Measurements from ENCODE around the gene UGT2A3. TPM values are rescaled to one million over a fixed set of nuclear protein-coding genes. Genes with fewer than 3 reads are reported as not detected.

The UGT2A3 gene
- total RNA-seq, 4 donors from 2014 or later = 0.23 TPM; not detected in 3

DNA sequence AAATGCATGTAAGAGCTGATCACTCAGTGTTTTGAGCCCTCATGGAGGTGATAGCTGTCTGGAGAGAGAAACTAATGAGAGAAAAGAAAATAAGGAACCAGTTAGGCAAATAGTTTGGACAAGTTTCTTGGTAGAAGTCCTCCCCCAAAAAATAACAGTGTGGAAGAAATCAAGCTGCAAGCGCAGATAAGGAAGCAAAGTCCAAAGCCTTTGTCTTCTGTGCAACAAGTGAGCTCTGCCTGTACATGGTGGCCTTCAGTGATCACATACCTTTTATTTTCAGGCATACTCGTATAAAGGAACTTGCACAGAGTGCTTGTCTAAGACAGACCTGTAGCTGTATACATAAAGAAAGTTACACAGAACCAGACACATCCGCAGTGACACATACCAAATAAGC, 2.5 kb upstream of the UGT2A3 start:
- Histone ChIP-seq H3K4me1 (no peaks in the 10 kb centered on the region), H3K4me3 (no peak overlapping the region), H3K27ac (no peak overlapping the region), H3K9me3 (no peaks in the 10 kb centered on the region), H3K27me3 (no peaks in the 10 kb centered on the region), H3K36me3 (no peaks in the 10 kb centered on the region)
- 66 to 74% methylated on average over 3 of the region's 3 CpGs for WGBS, 2 donors (ENCODE audit: low coverage in 1 of 2)
- ATAC-seq = no peak
- TF ChIP-seq POLR2A (IDR thresholded peaks at IDR 0.05) = no peak
- TF ChIP-seq EP300 (IDR thresholded peaks at IDR 0.05) = no peak
- TF ChIP-seq, protein P1, sequence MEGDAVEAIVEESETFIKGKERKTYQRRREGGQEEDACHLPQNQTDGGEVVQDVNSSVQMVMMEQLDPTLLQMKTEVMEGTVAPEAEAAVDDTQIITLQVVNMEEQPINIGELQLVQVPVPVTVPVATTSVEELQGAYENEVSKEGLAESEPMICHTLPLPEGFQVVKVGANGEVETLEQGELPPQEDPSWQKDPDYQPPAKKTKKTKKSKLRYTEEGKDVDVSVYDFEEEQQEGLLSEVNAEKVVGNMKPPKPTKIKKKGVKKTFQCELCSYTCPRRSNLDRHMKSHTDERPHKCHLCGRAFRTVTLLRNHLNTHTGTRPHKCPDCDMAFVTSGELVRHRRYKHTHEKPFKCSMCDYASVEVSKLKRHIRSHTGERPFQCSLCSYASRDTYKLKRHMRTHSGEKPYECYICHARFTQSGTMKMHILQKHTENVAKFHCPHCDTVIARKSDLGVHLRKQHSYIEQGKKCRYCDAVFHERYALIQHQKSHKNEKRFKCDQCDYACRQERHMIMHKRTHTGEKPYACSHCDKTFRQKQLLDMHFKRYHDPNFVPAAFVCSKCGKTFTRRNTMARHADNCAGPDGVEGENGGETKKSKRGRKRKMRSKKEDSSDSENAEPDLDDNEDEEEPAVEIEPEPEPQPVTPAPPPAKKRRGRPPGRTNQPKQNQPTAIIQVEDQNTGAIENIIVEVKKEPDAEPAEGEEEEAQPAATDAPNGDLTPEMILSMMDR (IDR thresholded peaks at IDR 0.05) = no peak
- TF ChIP-seq POLR2AphosphoS5 (IDR thresholded peaks at IDR 0.05) = no peak

DNA sequence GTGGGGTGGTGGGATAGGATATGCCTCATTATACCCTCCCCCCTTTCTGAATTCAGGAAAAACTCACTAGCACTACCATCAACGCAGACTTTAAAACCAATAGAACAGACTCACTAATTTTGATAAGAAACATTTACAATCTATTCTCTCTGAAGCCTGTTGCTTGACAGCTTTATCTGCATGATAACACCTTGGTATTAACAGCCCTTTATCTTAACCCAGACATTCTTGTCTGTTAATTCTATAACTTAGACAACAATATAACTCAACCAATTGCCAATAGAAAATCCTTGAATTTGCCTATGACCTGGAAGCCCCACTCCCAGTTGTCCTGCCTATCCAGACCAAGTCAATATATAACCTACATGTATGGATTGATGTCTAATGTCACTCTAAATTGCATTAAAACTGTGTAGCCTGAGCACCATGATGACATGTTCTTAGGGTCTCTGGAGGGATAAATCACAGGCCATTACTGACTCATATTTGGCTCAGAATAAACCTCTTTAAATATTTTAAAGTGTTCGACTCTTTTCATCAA, 1.5 kb upstream of the UGT2A3 start:
- Histone ChIP-seq H3K36me3 (no peaks in the 10 kb centered on the region), H3K27ac (no peak overlapping the region), H3K27me3 (no peaks in the 10 kb centered on the region), H3K4me3 (no peak overlapping the region), H3K9me3 (no peaks in the 10 kb centered on the region), H3K4me1 (no peaks in the 10 kb centered on the region)
- no peak for ATAC-seq
- 35 to 46% methylated on average over 2 of the region's 2 CpGs for WGBS, 2 donors (ENCODE audit: low coverage in 1 of 2)
- TF ChIP-seq POLR2A (IDR thresholded peaks at IDR 0.05) (no peak), EP300 (IDR thresholded peaks at IDR 0.05) (no peak), POLR2AphosphoS5 (IDR thresholded peaks at IDR 0.05) (no peak)
- TF ChIP-seq, protein P1 (IDR thresholded peaks at IDR 0.05) = no peak

DNA sequence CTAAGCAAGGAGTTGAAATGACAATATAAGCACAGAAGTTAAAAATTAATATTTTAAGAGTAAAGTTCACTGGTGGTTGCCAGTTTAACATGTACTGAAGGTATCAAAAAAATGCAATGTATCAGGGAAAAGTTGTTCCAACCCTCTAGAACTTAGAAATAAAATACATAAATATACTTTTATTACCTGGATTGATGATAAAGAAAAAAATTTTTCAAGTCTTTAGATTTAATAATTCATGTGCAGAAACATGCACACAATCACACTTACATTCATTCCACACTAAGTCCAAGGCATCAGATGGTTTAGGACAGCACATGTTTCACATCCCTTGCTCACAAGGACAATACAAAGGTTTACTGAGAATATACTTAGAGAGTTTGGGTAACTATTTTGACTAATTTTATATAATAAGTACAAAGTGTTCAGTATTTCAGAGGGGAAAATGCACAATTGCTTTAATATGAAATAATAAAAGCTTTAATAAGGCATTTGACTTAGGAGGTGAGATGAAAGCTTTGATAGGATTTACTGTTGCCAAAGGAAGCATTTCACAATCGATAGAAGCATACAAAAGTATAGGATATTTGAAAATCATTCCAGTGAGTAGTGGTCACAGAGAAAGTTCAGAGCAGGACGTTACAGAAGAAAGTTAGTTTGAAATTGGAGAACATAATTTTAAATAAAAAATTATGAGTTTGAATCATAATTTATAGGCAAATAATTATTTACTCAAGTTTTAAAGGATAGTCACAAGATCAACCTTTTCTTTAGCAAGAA, 392 bp upstream of the UGT2A3 start:
- Histone ChIP-seq H3K4me3 (no peak overlapping the region), H3K36me3 (no peaks in the 10 kb centered on the region), H3K9me3 (no peaks in the 10 kb centered on the region), H3K27me3 (no peaks in the 10 kb centered on the region), H3K4me1 (no peaks in the 10 kb centered on the region), H3K27ac (no peak overlapping the region)
- TF ChIP-seq POLR2AphosphoS5 (IDR thresholded peaks at IDR 0.05) = no peak
- TF ChIP-seq, protein P1 (IDR thresholded peaks at IDR 0.05) = no peak
- TF ChIP-seq EP300 (IDR thresholded peaks at IDR 0.05) = no peak
- no peak for TF ChIP-seq POLR2A (IDR thresholded peaks at IDR 0.05)
- no peak for ATAC-seq
- 67% methylated on average over 2 of the region's 2 CpGs; no CpG with 5 or more reads in 1 of the 2 donors for WGBS, 2 donors (ENCODE audit: low coverage in 1 of 2)

DNA sequence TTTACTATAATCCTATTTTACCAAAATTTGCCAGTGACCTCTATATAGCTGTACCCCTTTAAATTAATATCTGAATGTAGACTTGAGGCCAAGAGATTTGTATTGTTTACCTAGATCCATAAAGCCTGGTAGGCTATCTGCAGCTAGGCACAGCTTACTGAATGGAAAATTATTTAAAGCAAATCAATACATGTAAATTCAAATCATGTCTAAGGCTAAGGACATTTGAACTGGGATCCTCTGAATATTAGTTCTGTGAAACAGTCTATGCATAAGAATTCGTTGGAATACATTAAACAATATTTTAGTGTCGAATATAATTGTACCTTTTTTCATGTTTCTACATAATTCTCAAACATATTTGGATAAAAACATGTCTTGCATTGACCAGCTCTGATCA, 1.6 kb downstream of the UGT2A3 start:
- no peaks in the 10 kb centered on the region for H3K4me1 ChIP-seq
- no peak overlapping the region for H3K4me3 ChIP-seq
- no peaks in the 10 kb centered on the region for H3K36me3 ChIP-seq
- WGBS, 2 donors (ENCODE audit: low coverage in 1 of 2) = 72 to 94% methylated on average over 2 of the region's 2 CpGs
- no peak for TF ChIP-seq POLR2A (IDR thresholded peaks at IDR 0.05)
- no peak for TF ChIP-seq POLR2AphosphoS5 (IDR thresholded peaks at IDR 0.05)
- TF ChIP-seq EP300 (IDR thresholded peaks at IDR 0.05) = no peak
- TF ChIP-seq, protein P1 (IDR thresholded peaks at IDR 0.05) = no peak
- H3K27ac ChIP-seq = no peak overlapping the region
- no peak for ATAC-seq
- no peaks in the 10 kb centered on the region for H3K27me3 ChIP-seq
- H3K9me3 ChIP-seq = no peaks in the 10 kb centered on the region

DNA sequence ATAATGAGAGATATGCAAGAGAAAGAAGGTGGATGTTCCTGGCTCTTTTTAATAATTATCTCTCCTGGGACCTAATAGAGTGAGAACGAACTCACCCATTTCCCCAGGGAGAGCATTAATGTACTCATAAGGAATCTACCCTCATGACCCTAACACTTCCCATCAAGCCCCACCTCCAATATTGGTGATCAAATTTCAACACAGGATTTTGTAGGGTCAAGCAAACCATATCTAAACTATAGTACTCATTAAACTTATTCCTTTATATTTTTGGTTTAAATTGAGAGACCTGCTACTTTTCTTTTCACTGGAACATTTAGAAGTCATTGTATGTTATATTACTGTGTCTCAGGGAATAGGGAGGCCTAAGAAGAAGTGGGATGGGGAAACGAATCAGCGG, 2.6 kb downstream of the UGT2A3 start:
- Histone ChIP-seq H3K27ac (no peak overlapping the region), H3K36me3 (no peaks in the 10 kb centered on the region), H3K4me1 (no peaks in the 10 kb centered on the region), H3K9me3 (no peaks in the 10 kb centered on the region), H3K4me3 (no peak overlapping the region), H3K27me3 (no peaks in the 10 kb centered on the region)
- TF ChIP-seq, protein P1 (IDR thresholded peaks at IDR 0.05) = no peak
- TF ChIP-seq POLR2AphosphoS5 (IDR thresholded peaks at IDR 0.05) = no peak
- TF ChIP-seq EP300 (IDR thresholded peaks at IDR 0.05) = no peak
- no peak for TF ChIP-seq POLR2A (IDR thresholded peaks at IDR 0.05)
- WGBS, 2 donors (ENCODE audit: low coverage in 1 of 2) = 84 to 89% methylated on average over 3 of the region's 3 CpGs
- ATAC-seq = no peak
